GM12878 (cell line): ENCODE results near the gene EML5. TPM values are rescaled to one million over a fixed set of nuclear protein-coding genes. Genes with fewer than 3 reads are reported as not detected.

Experiments
- ATAC-seq: fragments of 200-7000 bp; cut with Tn5 transposase; 3 replicates; pipeline ENCODE4 v1.9.1; 2020; ENCODE audit warnings: mild to moderate bottlenecking, moderate library complexity
- BruUV-seq: library from RNA; stranded (reverse); fragments of 400-500 nt; replicated peaks from 2 replicates; lab custom pipeline; 2021; lab: Mats Ljungman, UMichigan
- CTCF ChIA-PET: fragments of 300-600 bp; sonication (Branson Sonifier 250); formaldehyde crosslinking; extraction: SDS; loops from one replicate; lab custom pipeline; 2021; ENCODE audit warnings: inconsistent platforms; lab: Yijun Ruan, JAX
- POLR2A ChIA-PET: fragments of 350-600 bp; formaldehyde crosslinking; extraction: SDS; loops from one replicate; lab custom pipeline; 2021; ENCODE audit warnings: inconsistent platforms; lab: Charles Lee
- RAD21 ChIA-PET: fragments of 300-600 bp; sonication (Branson Sonifier 250); formaldehyde crosslinking; loops from one replicate; lab custom pipeline; 2023; ENCODE audit warnings: antibody characterized with exemption; ENCODE audit not compliant: unreplicated experiment; lab: Charles Lee
- SMC1A ChIA-PET: fragments of 300-600 bp; sonication (Branson Sonifier 250); formaldehyde crosslinking; loops from one replicate; lab custom pipeline; 2023; ENCODE audit not compliant: unreplicated experiment, uncharacterized antibody; lab: Charles Lee
- DNase-seq: peaks from one replicate; pipeline ENCODE4 v3.0.0-alpha.2; 2011; ENCODE audit warnings: low read depth, low spot score
- FAIRE-seq: peaks from 3 replicates; lab custom pipeline; 2011; peaks lifted over from hg19 to GRCh38; lab: Jason Lieb, UNC
- H2AFZ ChIP-seq: 2 replicates; pipeline ENCODE4 v1.6.0; 2011; ENCODE audit warnings: low read depth, low read length, control low read depth; ENCODE audit not compliant: control insufficient read depth
- H3K27ac ChIP-seq: 2 replicates; pipeline ENCODE4 v1.5.1; 2011; ENCODE audit warnings: control low read depth; ENCODE audit not compliant: control insufficient read depth, insufficient read depth
- H3K27me3 ChIP-seq, 2 experiments: replicated peaks in 1 of 2; 2 replicates each; pipeline versions ENCODE4 v1.6.0 to v1.6.1; 2011; ENCODE audit warnings: low read length in 1 of 2; ENCODE audit not compliant: control insufficient read depth in 2 of 2, insufficient read depth in 2 of 2
- H3K36me3 ChIP-seq, 2 experiments: 2 replicates each; pipeline ENCODE4 v1.5.1; 2011; ENCODE audit warnings: low read length in 1 of 2; ENCODE audit not compliant: control insufficient read depth in 2 of 2, insufficient read depth in 2 of 2
- H3K4me1 ChIP-seq: 2 replicates; pipeline ENCODE4 v1.6.1; 2011; ENCODE audit warnings: mild to moderate bottlenecking, low read length, moderate library complexity, mixed read lengths; ENCODE audit not compliant: control insufficient read depth, insufficient read depth
- H3K4me2 ChIP-seq: 2 replicates; pipeline ENCODE4 v1.6.0; 2011; ENCODE audit warnings: control low read depth; ENCODE audit not compliant: control insufficient read depth, insufficient read depth
- H3K4me3 ChIP-seq: fragments of 200-600 bp; sonication (generic); 2 replicates; pipeline ENCODE4 v1.5.1; 2016
- H3K79me2 ChIP-seq: 2 replicates; pipeline ENCODE4 v1.6.0; 2011; ENCODE audit warnings: low read length; ENCODE audit not compliant: control insufficient read depth, insufficient read depth
- H3K9ac ChIP-seq: 2 replicates; pipeline ENCODE4 v1.8.0; 2011; ENCODE audit warnings: low read length, control low read depth, mixed read lengths; ENCODE audit not compliant: control insufficient read depth, insufficient read depth
- H3K9me3 ChIP-seq: replicated peaks from 3 replicates; pipeline ENCODE4 v1.5.1; 2011; ENCODE audit warnings: mild to moderate bottlenecking, low read length; ENCODE audit not compliant: control insufficient read depth, insufficient read depth
- H4K20me1 ChIP-seq: 2 replicates; pipeline ENCODE4 v1.6.0; 2011; ENCODE audit not compliant: control insufficient read depth, insufficient read depth
- ATF3 ChIP-seq: IDR thresholded peaks from 2 replicates; pipeline ENCODE4 v1.6.1; 2011; ENCODE audit warnings: low read depth, mild to moderate bottlenecking, low read length, moderate library complexity, borderline replicate concordance; ENCODE audit errors: extremely low read depth
- CHD4 ChIP-seq: fragments of 200-600 bp; sonication (generic); IDR thresholded peaks from 2 replicates; pipeline ENCODE4 v1.6.1; 2016; ENCODE audit warnings: mild to moderate bottlenecking
- GATAD2B ChIP-seq: fragments of 450-650 bp; conservative IDR thresholded peaks from 2 replicates; pipeline ENCODE4 v1.6.1; 2017; ENCODE audit warnings: low read depth, mild to moderate bottlenecking, moderate library complexity
- MTA3 ChIP-seq: IDR thresholded peaks from 2 replicates; pipeline ENCODE4 v1.6.1; 2012; ENCODE audit warnings: low read length, inconsistent platforms, borderline replicate concordance
- MXI1 ChIP-seq: fragments of 150-350 bp; IDR thresholded peaks from 2 replicates; pipeline ENCODE4 v1.6.1; 2011; ENCODE audit warnings: low read depth, mild to moderate bottlenecking, inconsistent platforms, low read length, improper control_type of control experiment
- NKRF ChIP-seq: fragments of 450-650 bp; conservative IDR thresholded peaks from 2 replicates; pipeline ENCODE4 v1.6.1; 2017; ENCODE audit warnings: mild to moderate bottlenecking, moderate library complexity
- RUNX3 ChIP-seq: IDR thresholded peaks from 2 replicates; pipeline ENCODE4 v1.6.1; 2012; ENCODE audit warnings: low read length, inconsistent platforms
- ZBTB33 ChIP-seq: fragments of 450-650 bp; IDR thresholded peaks from 2 replicates; pipeline ENCODE4 v1.6.1; 2017; ENCODE audit warnings: mild to moderate bottlenecking
- ZBTB40 ChIP-seq: fragments of 450-650 bp; IDR thresholded peaks from 2 replicates; pipeline ENCODE4 v1.6.1; 2016; ENCODE audit warnings: mild to moderate bottlenecking, moderate library complexity, borderline replicate concordance
- ZNF274 ChIP-seq: IDR thresholded peaks from one replicate; pipeline ENCODE4 v1.8.0; 2011; ENCODE audit not compliant: insufficient read length, insufficient read depth
- ZNF592 ChIP-seq: fragments of 450-650 bp; IDR thresholded peaks from 2 replicates; pipeline ENCODE4 v1.6.1; 2017; ENCODE audit warnings: mild to moderate bottlenecking, moderate library complexity
- WGBS: methylation state at CpG from one replicate; pipeline ENCODE4 v1.1.6; 2016; ENCODE audit warnings: low lambda C conversion rate; ENCODE audit not compliant: insufficient replicate concordance, insufficient coverage; ENCODE audit errors: missing lambda C conversion rate; 5-methylcytosine and 5-hydroxymethylcytosine counted together
- in situ Hi-C: fragments of 300-500 bp; cut with MboI; formaldehyde crosslinking; loops from 9 replicates; pipeline ENCODE4 v1.14.3; 2018; ENCODE audit warnings: mixed read lengths
- intact Hi-C: fragments of 100-400 bp; cut with micrococcal nuclease; formaldehyde crosslinking; loops from one replicate; pipeline ENCODE4 v1.14.2; 2022; ENCODE audit not compliant: unreplicated experiment
- polyA plus RNA-seq, 11 experiments: library from polyadenylated mRNA; depleted of rRNA in 4 of 11; unstranded in 6 of 11; stranded (reverse) in 5 of 11; fragments of >200 nt; fragmentation: Nextera tagmentation in 4 of 11; fragmentation: Illumina TruSeq in 1 of 11; extraction: Ambion mirVana in 4 of 11; extraction: Trizol in 1 of 11; gene quantifications; 1 replicate in 1 of 11; 2 replicates in 10 of 11; pipeline versions ENCODE4 v1.2.1 to v1.2.3, GENCODE V29; 2011 to 2016; ENCODE audit warnings: inconsistent platforms in 2 of 11, missing spikeins in 2 of 11, low read depth in 1 of 11
- total RNA-seq, 4 experiments: library from RNA; depleted of rRNA in 3 of 4; stranded (reverse); fragments of >200 nt in 3 of 4; fragmentation: Illumina TruSeq in 1 of 4; extraction: Trizol in 1 of 4; gene quantifications; 2 replicates each; pipeline versions ENCODE4 v1.2.1 to v1.2.3, GENCODE V29; 2013 to 2021

Gene EML5
- total and polyA plus RNA-seq, 10 of the 15 experiments (the other 5 are each of a cell fraction or from before 2014, with no cell fraction given): 0.08 to 0.35 (median 0.22) TPM; not detected in 1

- ChIA-PET SMC1A (no interaction called here), CTCF (no interaction called here), POLR2A (no interaction called here), RAD21 (no interaction called here)
- 25% methylated on average over 5 of the region's 5 CpGs for WGBS
- in situ Hi-C loops (no loop called here), intact Hi-C loops (no loop called here)
- H3K27me3 ChIP-seq: no peaks in the 10 kb centered on the region
- H4K20me1 ChIP-seq: no peaks in the 10 kb centered on the region
- ATAC-seq: no peak
- H2AFZ ChIP-seq: no peak overlapping the region
- no peaks in the 10 kb centered on the region for H3K79me2 ChIP-seq
- H3K9me3 ChIP-seq: no peaks in the 10 kb centered on the region
- BruUV-seq: no TSS peak
- no peak overlapping the region for H3K27ac ChIP-seq
- no peaks in the 10 kb centered on the region for H3K4me1 ChIP-seq
- H3K4me2 ChIP-seq: no peak overlapping the region
- no peak for DNase-seq
- no peak overlapping the region for H3K4me3 ChIP-seq
- no peaks in the 10 kb centered on the region for H3K36me3 ChIP-seq
- no peak overlapping the region for H3K9ac ChIP-seq
- FAIRE-seq: no peak
- TF ChIP-seq ZNF274: no peak
- no peak for TF ChIP-seq MXI1
- TF ChIP-seq ATF3: no peak
- TF ChIP-seq GATAD2B: no peak
- TF ChIP-seq ZBTB33: no peak
- no peak for TF ChIP-seq NKRF
- TF ChIP-seq ZBTB40: no peak
- TF ChIP-seq CHD4: no peak
- no peak for TF ChIP-seq RUNX3
- no peak for TF ChIP-seq MTA3
- TF ChIP-seq ZNF592: no peak
Measured at GRCh38 chr14:88799522-88799921, 6.8 kb upstream of the EML5 start.
